GM23248 (cell line): ENCODE data around the gene SLC9A9. TPM values are rescaled to one million over a fixed set of nuclear protein-coding genes. Genes with fewer than 3 reads are reported as not detected.

ENCODE experiments used
- DNase-seq: peaks from one replicate; pipeline ENCODE4 v3.0.0-alpha.2; 2015
- H2AFZ ChIP-seq: fragments of 200-600 bp; sonication (generic); 2 replicates; pipeline ENCODE4 v1.6.1; 2016; ENCODE audit warnings: antibody characterized with exemption
- H3F3A ChIP-seq: fragments of 200-600 bp; sonication (generic); 2 replicates; pipeline ENCODE4 v1.6.1; 2016; ENCODE audit warnings: mild to moderate bottlenecking, antibody characterized with exemption, mixed run types; ENCODE audit not compliant: insufficient read depth
- H3K27ac ChIP-seq: fragments of 200-600 bp; sonication (generic); 2 replicates; pipeline ENCODE4 v1.5.1; 2016; ENCODE audit warnings: mild to moderate bottlenecking
- H3K27me3 ChIP-seq: fragments of 200-600 bp; sonication (generic); replicated peaks from 2 replicates; pipeline ENCODE4 v1.6.1; 2016; ENCODE audit warnings: mild to moderate bottlenecking; ENCODE audit not compliant: insufficient read depth
- H3K36me3 ChIP-seq: fragments of 200-600 bp; sonication (generic); 2 replicates; pipeline ENCODE4 v1.6.1; 2016; ENCODE audit warnings: low read depth, mild to moderate bottlenecking
- H3K4me1 ChIP-seq: fragments of 200-600 bp; sonication (generic); 2 replicates; pipeline ENCODE4 v1.6.1; 2016; ENCODE audit warnings: mild to moderate bottlenecking; ENCODE audit not compliant: insufficient read depth
- H3K4me2 ChIP-seq: fragments of 200-600 bp; sonication (generic); one replicate; pipeline ENCODE4 v1.6.1; 2016; ENCODE audit warnings: mild to moderate bottlenecking; ENCODE audit not compliant: unreplicated experiment
- H3K4me3 ChIP-seq: fragments of 200-600 bp; sonication (generic); 2 replicates; pipeline ENCODE4 v1.5.1; 2016; ENCODE audit warnings: mild to moderate bottlenecking
- H3K79me2 ChIP-seq: fragments of 200-600 bp; sonication (generic); 2 replicates; pipeline ENCODE4 v1.6.1; 2016; ENCODE audit warnings: mild to moderate bottlenecking; ENCODE audit not compliant: insufficient read depth
- H3K9ac ChIP-seq: fragments of 200-600 bp; sonication (generic); 2 replicates; pipeline ENCODE4 v1.6.1; 2016; ENCODE audit warnings: mild to moderate bottlenecking
- H3K9me2 ChIP-seq: fragments of 200-600 bp; sonication (generic); 2 replicates; pipeline ENCODE4 v1.6.1; 2016; ENCODE audit warnings: mixed run types, mild to moderate bottlenecking, moderate library complexity; ENCODE audit not compliant: insufficient read depth
- H3K9me3 ChIP-seq: fragments of 200-600 bp; sonication (generic); one replicate; pipeline ENCODE4 v1.6.1; 2017; ENCODE audit warnings: low read depth
- H4K20me1 ChIP-seq: fragments of 200-600 bp; sonication (generic); 2 replicates; pipeline ENCODE4 v1.6.0; 2016; ENCODE audit not compliant: insufficient read depth
- EZH2 ChIP-seq: fragments of 200-600 bp; sonication (generic); IDR thresholded peaks from 2 replicates; pipeline ENCODE4 v1.6.1; 2018; ENCODE audit warnings: antibody characterized with exemption, mild to moderate bottlenecking; ENCODE audit not compliant: insufficient read depth, poor library complexity, severe bottlenecking
- EZH2phosphoT487 ChIP-seq: fragments of 200-600 bp; sonication (generic); IDR thresholded peaks from 2 replicates; pipeline ENCODE4 v1.6.1; 2018; ENCODE audit warnings: antibody characterized with exemption, moderate library complexity, mild to moderate bottlenecking, low read depth; ENCODE audit not compliant: insufficient read depth
- WGBS, 2 experiments: methylation state at CpG; one replicate each; pipeline ENCODE4 v1.1.6; 2015 to 2017; ENCODE audit warnings: low lambda C conversion rate in 2 of 2, low coverage in 1 of 2; ENCODE audit errors: missing lambda C conversion rate in 2 of 2; 5-methylcytosine and 5-hydroxymethylcytosine counted together
- in situ Hi-C: fragments of 300-500 bp; cut with MboI; formaldehyde crosslinking; loops from 2 replicates; pipeline ENCODE4 v1.15.0; 2020
- polyA plus RNA-seq: library from polyadenylated mRNA; unstranded; fragments of >200 nt; fragmentation: Nextera tagmentation; extraction: Ambion mirVana; gene quantifications from 2 replicates; pipeline ENCODE4 v1.2.1, GENCODE V29; 2016
- total RNA-seq: library from RNA; depleted of rRNA; stranded (reverse); fragments of >200 nt; shearing (Covaris generic); gene quantifications from 2 replicates; pipeline ENCODE4 v1.2.3, GENCODE V29; 2014

Gene SLC9A9
- total and polyA plus RNA-seq, 2 experiments from 2014 or later = 2.8 to 3.2 TPM

GRCh38 chr3:143352850-143353550, 495.3 kb downstream of the SLC9A9 start:
- in situ Hi-C loops = no loop called here
- TF ChIP-seq EZH2phosphoT487 (no peak), EZH2 (no peak)
- no peak for DNase-seq
- no peak overlapping the region for H3K9ac ChIP-seq
- no peaks in the 10 kb centered on the region for H4K20me1 ChIP-seq
- no peak overlapping the region for H3K27ac ChIP-seq
- H3K79me2 ChIP-seq = no peaks in the 10 kb centered on the region
- H3F3A ChIP-seq = no peaks in the 10 kb centered on the region
- no peaks in the 10 kb centered on the region for H3K9me2 ChIP-seq
- H3K27me3 ChIP-seq = no peaks in the 10 kb centered on the region
- H3K36me3 ChIP-seq = no peaks in the 10 kb centered on the region
- H3K4me3 ChIP-seq = no peak overlapping the region
- no peak overlapping the region for H2AFZ ChIP-seq
- no peaks in the 10 kb centered on the region for H3K9me3 ChIP-seq
- H3K4me2 ChIP-seq = no peak overlapping the region
- 88 to 89% methylated on average over 6 of the region's 6 CpGs for WGBS, 2 experiments
- no peaks in the 10 kb centered on the region for H3K4me1 ChIP-seq

- WGBS, 2 experiments = 85 to 89% methylated on average over 4 of the region's 4 CpGs
- Histone ChIP-seq H4K20me1 (no peaks in the 10 kb centered on the region), H3K4me2 (no peak overlapping the region), H3K27ac (no peak overlapping the region), H3K9me2 (no peaks in the 10 kb centered on the region), H3K4me1 (no peaks in the 10 kb centered on the region), H3K27me3 (no peaks in the 10 kb centered on the region), H3K4me3 (no peak overlapping the region), H3K79me2 (no peaks in the 10 kb centered on the region), H3K9ac (no peak overlapping the region), H3K9me3 (no peaks in the 10 kb centered on the region), H3F3A (no peaks in the 10 kb centered on the region), H2AFZ (no peak overlapping the region), H3K36me3 (no peaks in the 10 kb centered on the region)
- DNase-seq = no peak
- no peak for TF ChIP-seq EZH2phosphoT487
- TF ChIP-seq EZH2 = no peak
- in situ Hi-C loops = no loop called here
These were observed 496.2 kb downstream of the SLC9A9 start for GRCh38 chr3:143351895-143352608.

DNA sequence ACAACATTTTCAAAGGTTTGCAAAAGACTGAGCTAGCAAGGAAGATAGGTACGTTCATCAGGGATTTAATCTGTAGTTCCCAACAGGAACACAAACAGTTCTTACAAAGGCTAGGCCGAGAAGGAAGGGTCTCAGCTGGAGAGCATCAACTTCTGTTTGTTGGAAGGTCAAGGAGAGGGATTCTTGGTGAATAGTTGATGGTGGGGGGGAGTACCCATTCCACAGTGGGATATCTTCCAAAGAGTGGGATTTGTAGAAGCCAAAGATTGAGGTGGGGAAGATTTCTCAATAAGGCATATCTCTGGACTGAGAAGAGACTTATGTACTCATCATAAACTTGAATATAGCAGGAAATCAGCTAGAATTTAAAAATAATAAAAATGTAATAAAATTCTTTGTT, 496.9 kb downstream of the SLC9A9 start:
- WGBS, 2 experiments = 62 to 65% methylated on average over 2 of the region's 2 CpGs
- in situ Hi-C loops = no loop called here

DNA sequence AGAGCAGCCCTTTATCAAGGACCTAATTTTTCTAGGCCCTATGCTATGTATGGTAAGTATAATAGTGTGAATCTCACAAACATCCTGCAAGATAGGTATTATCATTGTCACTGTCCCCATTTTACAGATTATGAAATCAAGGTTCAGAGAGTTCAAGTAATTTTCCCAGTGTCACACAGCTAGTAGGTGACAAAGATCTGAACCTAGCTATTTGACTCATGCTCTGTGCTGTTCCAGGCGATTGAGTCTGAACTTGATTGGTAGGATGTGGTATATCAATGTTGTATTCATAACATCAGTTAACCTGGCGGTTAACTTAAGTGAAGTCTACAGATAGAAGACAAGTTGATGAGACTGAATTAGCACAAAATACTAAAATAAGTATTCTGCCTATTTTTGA, 498.8 kb downstream of the SLC9A9 start:
- in situ Hi-C loops = no loop called here

More for the DNA sequence above, 496.9 kb downstream of the SLC9A9 start:
- Histone ChIP-seq H3K27ac (no peak overlapping the region), H3K4me3 (no peak overlapping the region), H4K20me1 (no peaks in the 10 kb centered on the region), H3K9me3 (no peaks in the 10 kb centered on the region), H3K27me3 (no peaks in the 10 kb centered on the region), H3K9me2 (no peaks in the 10 kb centered on the region), H3K4me1 (no peaks in the 10 kb centered on the region), H3K9ac (no peak overlapping the region), H3K79me2 (no peaks in the 10 kb centered on the region), H2AFZ (no peak overlapping the region), H3K4me2 (no peak overlapping the region), H3K36me3 (no peaks in the 10 kb centered on the region), H3F3A (no peaks in the 10 kb centered on the region)
- DNase-seq = no peak
- no peak for TF ChIP-seq EZH2
- TF ChIP-seq EZH2phosphoT487 = no peak

More for the DNA sequence above, 498.8 kb downstream of the SLC9A9 start:
- H3K9me2 ChIP-seq = no peaks in the 10 kb centered on the region
- no peak for TF ChIP-seq EZH2phosphoT487
- no peak for TF ChIP-seq EZH2
- no peak overlapping the region for H3K4me2 ChIP-seq
- H4K20me1 ChIP-seq = no peaks in the 10 kb centered on the region
- H3K4me1 ChIP-seq = no peaks in the 10 kb centered on the region
- H3F3A ChIP-seq = no peaks in the 10 kb centered on the region
- H3K79me2 ChIP-seq = no peaks in the 10 kb centered on the region
- no peak for DNase-seq
- no peak overlapping the region for H3K4me3 ChIP-seq
- no peaks in the 10 kb centered on the region for H3K36me3 ChIP-seq
- H3K27me3 ChIP-seq = no peaks in the 10 kb centered on the region
- no peak overlapping the region for H3K27ac ChIP-seq
- no peak overlapping the region for H3K9ac ChIP-seq
- WGBS, 2 experiments = 90 to 95% methylated on average over 2 of the region's 2 CpGs
- H2AFZ ChIP-seq = no peak overlapping the region
- H3K9me3 ChIP-seq = no peaks in the 10 kb centered on the region
